Posterior vena cava (tissue), 2 donors: Measurements from ENCODE around the gene INF2. TPM values are rescaled to one million over a fixed set of nuclear protein-coding genes. Genes with fewer than 3 reads are reported as not detected.
A peak's percentile ranks its signal among the peaks of the same experiment; 100 is the strongest.

Source experiments
- DNase-seq: peaks from one replicate; pipeline ENCODE4 v3.0.0-alpha.2; 2020; ENCODE audit warnings: low spot score
- intact Hi-C, 2 donors: fragments of 100-400 bp; cut with DNase I; formaldehyde crosslinking; loops; one replicate each; pipeline versions ENCODE4 v1.14.1 to v1.14.2; 2022 to 2023
- total RNA-seq, 2 donors: library from RNA; stranded (reverse); fragmentation: NEBNext Ultra II Directional; extraction: Animal tissue kit (Norgen Biotek cat#: 25700); gene quantifications; one replicate each; pipeline ENCODE4 v1.2.1, GENCODE V29; 2021
- donor health status: DM: yes; HTN: yes; CAD: no.
- donor health status: DM: yes; HTN: yes; CAD: no.

Gene INF2
- total RNA-seq, 2 donors from 2014 or later: 70.5 to 78.7 TPM

DNA sequence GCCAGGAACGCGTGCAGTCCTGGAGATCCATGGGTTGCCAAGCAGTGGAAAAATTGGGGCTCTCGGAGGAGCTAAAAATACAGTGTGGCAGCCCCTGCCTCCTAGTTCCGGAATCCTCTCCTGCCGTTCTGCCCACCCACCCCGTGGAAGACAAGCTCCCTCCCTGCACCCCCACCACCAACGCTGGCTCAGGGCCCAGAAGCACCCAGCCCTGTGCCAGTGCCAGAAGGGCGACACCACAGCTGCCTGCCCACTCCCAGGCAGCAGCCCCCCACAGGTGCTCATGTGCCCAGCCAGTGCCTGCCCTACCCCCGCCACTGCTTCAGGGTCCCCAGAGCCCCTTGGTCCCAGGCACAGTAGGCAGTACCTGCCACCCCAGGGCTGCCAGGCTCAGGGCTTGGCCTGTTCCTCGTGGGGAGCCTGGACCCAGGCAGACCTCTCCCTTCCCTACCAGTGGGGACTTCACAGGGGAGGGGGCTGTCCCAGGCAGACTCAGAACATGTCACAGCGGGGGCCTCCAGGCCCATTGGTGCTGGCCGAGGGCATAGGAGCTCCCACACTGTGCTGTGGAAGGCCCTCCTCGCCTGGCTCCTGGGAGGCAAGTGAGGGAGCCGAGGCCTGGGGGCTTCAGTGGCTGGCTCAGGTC, 7.4 kb downstream of the INF2 start:
- no peak for DNase-seq
- intact Hi-C loops: no loop called here

DNA sequence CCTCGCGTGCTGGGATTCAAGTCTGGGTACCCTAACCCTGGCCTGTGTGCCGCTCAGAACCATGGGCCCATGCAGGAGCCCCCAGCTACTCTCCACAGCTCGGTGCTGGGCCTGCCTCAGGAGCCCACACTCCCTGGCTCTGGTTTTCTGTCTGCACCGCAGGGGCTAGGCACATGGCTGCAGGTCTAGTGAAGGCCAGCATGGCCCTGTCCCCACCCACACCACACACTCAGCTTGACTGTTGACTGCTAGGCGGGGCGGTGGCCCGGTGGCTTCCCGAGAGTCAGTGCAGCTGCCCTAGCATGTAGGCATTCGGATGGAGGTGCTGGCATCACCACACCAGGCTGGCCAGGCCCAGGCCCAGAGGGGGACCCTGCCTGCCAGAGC, 7.9 kb downstream of the INF2 start:
- intact Hi-C loops: no loop called here
- DNase-seq: no peak

DNA sequence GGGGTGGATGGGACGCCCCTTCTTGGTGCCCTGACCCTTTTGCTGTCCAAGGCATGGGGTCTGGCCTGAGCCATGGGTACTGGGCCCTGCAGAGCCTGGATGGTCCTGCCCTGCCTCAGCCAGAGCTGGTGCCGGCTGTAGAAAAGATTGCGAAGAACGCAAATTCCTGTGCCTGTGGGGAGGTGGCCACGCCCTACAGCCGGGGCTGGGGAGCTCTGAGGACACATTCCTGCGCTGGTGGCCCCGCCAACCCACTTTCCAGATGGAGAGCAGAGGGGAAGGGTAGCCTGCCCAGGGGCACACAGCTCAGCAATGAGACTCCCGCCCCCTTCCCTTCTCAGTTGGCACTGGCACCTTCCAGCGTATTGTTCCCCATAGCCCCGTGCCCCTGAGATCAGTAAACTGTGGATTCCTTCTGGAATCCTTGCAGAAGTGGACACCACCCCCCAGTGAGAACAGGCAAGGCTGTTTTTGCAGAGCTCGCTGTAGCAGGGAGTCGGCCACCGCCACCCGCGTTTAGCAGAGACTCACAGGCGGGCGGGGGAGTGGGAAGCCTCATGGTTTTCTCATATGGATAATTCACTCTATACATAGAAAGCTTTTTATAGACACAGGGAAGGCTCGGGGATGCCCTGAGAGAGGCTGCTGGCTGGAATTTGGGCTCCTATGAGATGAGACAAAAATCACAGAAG, 8.6 kb downstream of the INF2 start:
- no peak for DNase-seq
- intact Hi-C loops: no loop called here

DNA sequence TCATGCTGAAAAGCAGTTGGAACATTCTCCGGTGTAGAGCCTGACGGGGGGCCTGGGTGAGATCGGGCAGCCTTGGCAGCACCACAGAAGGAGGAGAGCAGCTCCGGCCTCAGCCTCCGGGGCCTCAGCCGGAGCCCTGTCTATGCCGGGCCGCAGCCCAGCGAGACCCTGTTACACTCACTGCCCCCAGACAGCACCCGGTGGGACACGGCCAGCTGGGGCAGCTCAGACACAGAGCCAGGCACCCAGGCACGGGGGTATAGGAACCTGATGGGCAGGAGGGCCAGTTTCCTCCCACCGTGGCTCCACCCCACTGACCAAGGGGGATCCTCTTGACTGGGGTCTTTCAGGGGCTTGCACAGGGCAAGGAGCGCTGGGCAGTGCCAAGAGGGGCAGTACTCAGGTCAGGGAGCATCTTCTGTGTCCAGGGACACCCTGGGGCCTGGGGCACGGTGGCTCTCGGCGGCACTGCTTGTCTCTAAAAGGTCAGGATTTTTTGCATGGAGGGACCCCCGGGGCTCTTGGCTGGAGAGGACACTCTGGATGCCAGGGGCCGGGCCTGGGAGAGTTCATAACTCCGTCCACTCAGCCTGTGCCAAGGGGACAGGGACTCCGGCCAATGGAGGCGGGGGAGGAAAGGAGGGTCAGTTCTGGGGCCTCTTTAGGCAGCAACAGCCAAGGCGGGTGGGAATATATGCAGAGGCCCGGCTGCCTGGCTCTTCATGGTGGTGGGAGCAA, 9.4 kb downstream of the INF2 start:
- DNase-seq: peak; percentile 90
- intact Hi-C loops: no loop called here

DNA sequence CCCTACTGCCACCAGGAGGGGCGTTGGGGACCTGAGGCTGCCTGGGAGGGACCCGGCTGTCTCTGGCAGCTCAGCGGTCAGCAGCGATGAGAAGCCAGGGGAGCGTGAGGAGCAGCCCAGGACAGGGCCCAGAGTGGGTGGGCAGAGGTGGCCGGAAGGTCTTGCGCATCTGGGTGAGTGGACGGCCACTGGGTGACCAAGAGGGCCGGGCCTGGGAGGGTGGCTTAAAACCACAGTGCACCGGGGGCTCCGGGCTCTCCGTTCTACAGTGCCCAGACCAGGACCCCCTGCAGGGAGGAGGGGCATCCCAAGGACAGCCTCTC, 10.0 kb downstream of the INF2 start:
- DNase-seq: no peak
- intact Hi-C loops: no loop called here

DNA sequence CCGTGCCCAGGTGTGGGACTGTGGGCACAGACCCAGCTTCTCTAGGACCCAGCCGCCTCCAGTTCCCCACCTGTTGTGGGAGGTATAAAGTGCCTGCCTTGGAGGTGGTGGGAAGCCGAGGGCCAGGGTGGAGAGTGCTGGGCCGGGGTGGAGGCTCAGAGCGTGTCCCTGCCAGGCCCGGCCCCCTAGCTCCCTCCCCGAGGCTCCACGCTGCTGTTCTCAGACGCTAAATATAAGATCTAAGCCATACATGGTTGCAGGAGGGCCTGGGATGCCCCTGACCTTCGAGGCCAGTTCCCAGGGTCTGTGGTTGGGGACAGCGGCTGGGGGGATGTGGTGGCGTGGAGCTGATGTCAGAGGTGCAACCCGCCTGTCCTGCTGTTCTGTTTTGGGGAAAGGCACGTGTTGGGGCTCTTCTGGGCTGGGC, 10.8 kb downstream of the INF2 start:
- no peak for DNase-seq
- intact Hi-C loops: loop anchor here in 1 of 2 donors (2.0 kb wide), 1 partner anchor 53 kb away; no protein-coding TSS in a partner anchor

DNA sequence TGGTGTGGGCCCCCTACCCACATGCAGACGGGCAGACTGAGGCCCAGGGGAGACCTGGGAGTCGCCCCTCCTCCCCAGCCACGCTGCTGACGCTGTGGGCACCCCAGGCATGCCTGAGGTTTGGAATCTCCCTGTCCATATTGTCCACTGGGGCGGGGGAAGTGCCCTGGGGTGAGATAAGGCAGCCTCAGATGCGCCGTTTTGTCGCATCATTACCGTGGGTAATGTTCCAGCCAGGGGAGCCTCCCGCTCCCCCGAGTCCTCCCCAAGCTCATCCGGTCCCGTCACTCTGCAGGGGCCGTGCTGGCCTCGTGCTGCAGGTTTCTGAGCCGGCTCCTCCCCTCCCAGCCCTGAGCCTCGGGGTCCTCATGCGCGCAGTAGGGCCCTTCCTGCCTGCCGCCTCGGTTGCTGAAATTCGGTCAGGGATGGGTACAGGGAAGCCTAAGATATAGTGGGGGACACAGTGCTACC, 11.4 kb downstream of the INF2 start:
- intact Hi-C loops: loop anchor here in 1 of 2 donors (2.0 kb wide), 1 partner anchor 54 kb away; no protein-coding TSS in a partner anchor
- no peak for DNase-seq

DNA sequence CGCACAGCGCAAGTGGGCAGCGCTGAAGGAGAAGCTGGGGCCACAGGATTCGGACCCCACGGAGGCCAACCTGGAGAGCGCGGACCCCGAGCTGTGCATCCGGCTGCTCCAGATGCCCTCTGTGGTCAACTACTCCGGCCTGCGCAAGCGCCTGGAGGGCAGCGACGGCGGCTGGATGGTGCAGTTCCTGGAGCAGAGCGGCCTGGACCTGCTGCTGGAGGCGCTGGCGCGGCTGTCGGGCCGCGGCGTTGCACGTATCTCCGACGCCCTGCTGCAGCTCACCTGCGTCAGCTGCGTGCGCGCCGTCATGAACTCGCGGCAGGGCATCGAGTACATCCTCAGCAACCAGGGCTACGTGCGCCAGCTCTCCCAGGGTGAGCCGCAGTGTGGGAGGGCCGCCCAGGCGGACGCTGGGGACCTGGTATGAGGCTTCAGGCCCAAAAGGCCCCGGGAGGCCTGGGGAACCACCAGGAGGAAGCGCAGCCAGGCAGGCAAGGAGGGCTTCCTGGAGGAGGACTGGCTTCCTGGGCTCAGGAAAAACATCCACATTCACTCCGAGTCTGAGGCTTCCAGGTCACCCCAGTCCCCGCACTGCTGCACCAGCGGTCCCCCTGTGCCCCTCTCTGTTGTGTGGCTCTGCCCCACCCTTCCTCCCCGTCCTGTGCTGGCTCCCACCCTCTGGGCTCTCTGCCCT, 12.1 kb downstream of the INF2 start:
- no peak for DNase-seq
- intact Hi-C loops: loop anchor here in 1 of 2 donors (2.0 kb wide), 1 partner anchor 55 kb away; no protein-coding TSS in a partner anchor

DNA sequence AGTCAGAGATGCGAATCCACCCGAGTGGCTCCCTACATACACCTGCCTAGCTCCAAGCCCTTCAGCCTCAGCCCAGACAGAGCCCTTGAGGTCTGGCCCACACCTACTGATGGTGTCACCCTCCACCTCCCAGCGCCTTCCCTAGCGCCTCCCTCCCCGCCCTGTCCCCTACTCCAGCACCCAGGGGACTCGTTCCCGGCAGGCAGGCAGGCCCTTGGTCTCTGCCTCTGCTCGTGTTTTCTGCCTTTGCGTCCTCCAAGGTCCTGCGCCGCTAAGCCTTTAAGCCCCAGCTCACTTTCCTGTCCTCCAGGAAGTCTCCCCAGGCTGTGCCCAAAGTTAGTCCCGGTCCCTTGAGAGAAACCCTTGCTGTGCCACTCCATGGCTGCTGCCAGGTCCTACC, 12.7 kb downstream of the INF2 start:
- no peak for DNase-seq
- intact Hi-C loops: no loop called here

DNA sequence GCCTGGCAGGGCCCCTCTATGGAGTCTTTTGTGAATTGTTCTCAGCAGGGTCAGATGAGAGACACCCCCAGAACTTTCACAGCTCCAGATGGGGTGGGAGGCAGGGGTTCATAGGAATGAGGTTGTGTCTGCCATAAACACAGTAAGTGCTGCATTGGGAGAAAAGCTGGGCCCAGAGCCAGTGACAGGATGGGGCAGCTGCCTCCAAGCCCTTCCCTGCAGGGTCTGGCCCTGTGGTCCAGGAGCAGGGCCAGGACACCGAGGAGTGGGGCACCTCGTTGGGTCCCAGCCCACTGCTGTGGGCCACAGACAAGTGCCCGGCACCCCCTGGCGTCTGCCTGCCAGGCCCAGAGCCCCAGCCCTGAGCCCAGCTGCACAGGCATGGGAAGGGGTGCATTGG, 13.3 kb downstream of the INF2 start:
- no peak for DNase-seq
- intact Hi-C loops: no loop called here

DNA sequence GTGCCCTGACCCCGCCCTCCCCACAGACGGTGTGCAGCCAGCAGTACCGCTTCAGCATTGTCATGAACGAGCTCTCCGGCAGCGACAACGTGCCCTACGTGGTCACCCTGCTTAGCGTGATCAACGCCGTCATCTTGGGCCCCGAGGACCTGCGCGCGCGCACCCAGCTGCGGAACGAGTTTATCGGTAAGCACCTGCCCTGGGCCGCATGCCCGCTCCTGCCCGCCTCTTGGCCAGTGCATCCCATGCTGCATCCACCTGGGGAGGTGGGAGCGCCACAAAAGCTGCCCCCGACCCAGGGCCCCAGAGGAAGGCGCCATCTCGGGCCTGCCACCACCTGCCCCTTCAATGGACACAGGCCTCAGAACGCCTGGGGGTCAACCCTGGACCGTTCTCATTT, 13.9 kb downstream of the INF2 start:
- intact Hi-C loops: no loop called here
- DNase-seq: no peak

DNA sequence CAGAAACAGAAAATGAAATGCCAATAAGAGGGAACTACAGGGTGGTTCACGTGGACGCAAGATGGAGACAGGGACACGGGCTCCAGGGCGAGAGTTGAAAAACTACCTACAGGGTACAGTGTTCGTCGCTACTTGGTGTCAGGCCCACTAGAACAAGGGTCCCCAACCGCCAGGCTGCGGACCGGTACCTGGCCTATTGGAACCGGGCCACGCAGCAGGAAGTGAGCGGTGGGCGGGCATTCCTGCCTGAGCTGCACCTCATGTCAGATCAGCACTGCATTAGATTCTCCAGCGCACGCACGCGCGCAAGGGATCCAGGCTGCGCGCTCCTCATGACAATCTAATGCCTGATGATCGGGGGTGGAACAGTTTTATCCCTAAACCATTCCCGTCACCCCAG, 14.8 kb downstream of the INF2 start:
- no peak for DNase-seq
- intact Hi-C loops: no loop called here

DNA sequence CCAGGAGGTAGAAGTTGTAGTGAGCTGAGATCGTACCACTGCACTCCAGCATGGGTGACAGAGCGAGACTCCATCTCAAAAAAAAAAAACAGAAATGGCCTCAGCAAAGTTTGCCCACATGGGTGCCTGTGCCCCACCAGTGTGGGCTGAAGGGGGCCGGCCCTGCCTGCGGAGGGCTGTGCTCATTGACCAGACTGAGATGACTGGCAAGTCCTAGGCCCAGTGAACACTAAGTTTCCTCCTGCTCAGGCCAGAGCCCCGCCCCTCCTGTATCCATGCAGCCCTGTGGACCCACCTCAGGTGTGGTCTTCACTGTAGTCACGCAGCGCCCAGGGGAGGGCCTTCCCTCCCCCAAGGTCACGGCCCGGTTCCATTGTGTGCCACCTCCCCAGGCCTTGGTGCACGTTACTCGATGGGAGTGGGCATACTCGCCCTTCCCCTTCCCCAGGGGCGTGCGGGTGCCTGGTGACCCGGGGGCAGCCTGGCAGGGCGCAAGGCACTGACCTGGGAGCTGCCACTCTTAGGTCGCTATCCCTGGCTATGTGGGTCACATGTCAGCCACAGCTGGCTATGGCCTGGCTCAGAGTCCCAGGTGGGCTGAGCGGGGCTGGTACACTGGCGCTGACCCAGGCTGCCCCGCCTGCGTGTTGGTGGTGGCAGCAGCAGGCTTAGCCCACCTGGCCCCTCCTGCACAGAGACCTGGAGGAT, 16.1 kb downstream of the INF2 start:
- intact Hi-C loops: loop anchor here (2.0 to 5.0 kb wide), 2 partner anchors 48 to 55 kb away; no protein-coding TSS in a partner anchor
- DNase-seq: no peak

DNA sequence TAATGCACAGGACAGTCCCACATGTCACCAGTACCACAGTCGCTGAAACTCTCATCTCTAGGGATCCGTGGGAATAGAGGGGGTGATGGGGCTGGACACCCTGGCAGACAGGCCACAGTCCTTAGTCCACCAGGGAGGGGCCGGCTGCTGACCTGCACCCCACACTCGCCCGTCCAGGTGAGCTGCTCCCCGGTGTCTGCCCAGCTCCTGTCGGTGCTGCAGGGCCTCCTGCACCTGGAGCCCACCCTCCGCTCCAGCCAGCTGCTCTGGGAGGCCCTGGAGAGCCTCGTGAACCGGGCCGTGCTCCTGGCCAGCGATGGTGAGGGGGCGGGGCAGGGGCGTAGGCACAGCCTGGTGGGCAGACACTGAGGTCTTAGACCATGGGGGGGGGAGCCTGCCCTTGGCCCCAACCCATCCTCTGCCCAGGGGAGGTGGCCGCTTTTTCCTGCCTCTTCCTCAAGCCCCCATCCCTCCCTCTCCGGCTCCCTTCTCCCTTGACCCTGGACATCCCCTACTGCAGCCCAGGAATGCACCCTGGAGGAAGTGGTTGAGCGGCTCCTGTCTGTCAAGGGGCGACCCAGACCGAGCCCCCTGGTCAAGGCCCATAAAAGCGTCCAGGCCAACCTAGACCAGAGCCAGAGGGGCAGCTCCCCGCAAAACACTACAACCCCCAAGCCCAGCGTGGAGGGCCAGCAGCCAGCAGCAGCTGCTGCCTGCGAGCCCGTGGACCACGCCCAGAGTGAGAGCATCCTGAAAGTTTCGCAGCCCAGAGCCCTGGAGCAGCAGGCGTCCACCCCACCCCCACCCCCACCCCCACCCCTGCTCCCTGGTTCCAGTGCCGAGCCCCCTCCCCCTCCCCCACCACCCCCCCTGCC, 17.6 kb downstream of the INF2 start:
- no peak for DNase-seq
- intact Hi-C loops: loop anchor here (2.0 to 5.0 kb wide), 2 partner anchors 50 to 56 kb away; no protein-coding TSS in a partner anchor

DNA sequence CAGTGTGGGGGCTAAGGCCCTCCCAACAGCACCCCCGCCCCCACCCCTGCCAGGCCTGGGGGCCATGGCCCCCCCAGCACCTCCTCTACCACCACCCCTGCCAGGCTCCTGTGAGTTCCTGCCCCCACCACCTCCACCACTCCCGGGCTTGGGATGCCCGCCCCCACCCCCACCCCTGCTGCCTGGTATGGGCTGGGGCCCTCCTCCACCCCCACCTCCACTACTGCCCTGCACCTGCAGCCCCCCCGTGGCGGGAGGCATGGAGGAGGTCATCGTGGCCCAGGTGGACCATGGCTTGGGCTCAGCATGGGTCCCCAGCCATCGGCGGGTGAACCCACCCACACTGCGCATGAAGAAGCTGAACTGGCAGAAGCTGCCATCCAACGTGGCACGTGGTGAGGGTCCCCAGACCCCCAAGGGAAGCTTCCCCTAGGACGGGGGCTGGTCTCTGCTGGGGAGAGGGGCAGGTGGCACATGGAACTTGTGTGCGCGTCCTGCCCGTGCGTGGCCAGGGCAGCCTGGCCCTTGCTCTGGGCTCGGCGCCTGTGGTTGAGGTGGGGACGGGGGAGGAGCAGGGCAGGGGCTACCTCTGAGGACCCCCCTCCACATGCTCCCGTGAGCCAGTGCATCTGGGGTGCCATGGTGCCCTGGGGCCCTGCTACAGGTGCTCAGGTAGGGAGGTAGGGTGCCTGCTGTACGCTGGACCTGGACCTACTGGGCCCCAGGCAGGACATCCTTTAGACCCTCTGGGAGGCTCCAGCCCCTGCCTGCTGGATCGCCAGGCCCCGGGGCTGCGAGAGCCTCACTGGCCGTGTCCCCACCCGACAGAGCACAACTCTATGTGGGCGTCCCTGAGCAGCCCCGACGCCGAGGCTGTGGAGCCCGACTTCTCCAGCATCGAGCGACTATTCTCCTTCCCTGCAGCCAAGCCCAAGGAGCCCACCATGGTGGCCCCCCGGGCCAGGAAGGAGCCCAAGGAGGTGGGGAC, 18.5 kb downstream of the INF2 start:
- DNase-seq: no peak
- intact Hi-C loops: loop anchor here (2.0 to 5.0 kb wide), 2 partner anchors 51 to 57 kb away; no protein-coding TSS in a partner anchor

DNA sequence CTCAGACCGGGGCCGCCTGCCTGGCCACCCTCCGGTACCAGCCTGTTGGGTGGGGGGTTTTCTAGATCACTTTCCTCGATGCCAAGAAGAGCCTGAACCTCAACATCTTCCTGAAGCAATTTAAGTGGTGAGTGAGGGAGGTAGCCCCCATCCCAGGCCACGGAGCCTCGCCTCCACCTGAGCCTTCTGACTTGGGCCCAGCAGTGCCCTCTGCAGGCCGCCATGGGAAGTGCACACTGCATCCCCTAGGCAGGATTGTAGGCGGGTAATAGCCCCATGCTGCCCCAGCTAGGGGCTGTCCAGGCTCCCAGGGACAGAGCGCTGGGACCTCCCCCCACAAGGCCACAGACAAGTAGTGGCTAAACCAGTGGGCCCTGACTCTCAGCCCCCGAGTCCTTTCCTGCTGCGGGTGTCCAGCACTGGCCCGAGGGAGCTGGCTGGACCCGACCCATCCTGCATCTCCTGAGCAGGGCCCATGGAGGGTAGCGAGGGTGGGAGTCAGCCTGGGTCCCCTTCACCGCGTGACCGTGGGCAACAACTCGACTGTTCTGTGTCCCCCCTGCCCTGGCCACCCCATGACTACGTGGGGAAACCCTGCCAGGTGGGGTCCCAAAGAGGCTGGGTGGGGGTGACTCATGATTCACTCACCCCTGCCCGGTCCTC, 19.3 kb downstream of the INF2 start:
- intact Hi-C loops: loop anchor here in 1 of 2 donors (5.0 kb wide), 1 partner anchor 51 kb away; no protein-coding TSS in a partner anchor
- DNase-seq: peak; percentile 90
